ENCODE results near the gene LAMC3.

The LAMC3 gene

DNA sequence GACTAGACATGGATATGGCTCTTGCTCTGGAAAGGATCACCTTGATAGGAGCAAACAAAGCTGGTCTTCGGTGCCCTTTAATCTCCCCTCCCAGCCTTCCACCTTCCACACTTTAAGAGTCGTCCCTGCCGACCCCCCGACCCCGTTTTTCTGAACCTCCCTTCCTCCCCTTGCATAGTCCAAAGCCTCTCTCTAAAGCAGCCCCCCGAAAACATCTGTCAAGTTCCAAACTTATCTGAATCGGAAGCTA is 116.0 kb downstream of the LAMC3 start:
- DNase-seq (ENCODE audit: low read depth, low spot score) = no peak
- H3K4me3 ChIP-seq (ENCODE audit: low read length) = peak overlapping the region; percentile 83

DNA sequence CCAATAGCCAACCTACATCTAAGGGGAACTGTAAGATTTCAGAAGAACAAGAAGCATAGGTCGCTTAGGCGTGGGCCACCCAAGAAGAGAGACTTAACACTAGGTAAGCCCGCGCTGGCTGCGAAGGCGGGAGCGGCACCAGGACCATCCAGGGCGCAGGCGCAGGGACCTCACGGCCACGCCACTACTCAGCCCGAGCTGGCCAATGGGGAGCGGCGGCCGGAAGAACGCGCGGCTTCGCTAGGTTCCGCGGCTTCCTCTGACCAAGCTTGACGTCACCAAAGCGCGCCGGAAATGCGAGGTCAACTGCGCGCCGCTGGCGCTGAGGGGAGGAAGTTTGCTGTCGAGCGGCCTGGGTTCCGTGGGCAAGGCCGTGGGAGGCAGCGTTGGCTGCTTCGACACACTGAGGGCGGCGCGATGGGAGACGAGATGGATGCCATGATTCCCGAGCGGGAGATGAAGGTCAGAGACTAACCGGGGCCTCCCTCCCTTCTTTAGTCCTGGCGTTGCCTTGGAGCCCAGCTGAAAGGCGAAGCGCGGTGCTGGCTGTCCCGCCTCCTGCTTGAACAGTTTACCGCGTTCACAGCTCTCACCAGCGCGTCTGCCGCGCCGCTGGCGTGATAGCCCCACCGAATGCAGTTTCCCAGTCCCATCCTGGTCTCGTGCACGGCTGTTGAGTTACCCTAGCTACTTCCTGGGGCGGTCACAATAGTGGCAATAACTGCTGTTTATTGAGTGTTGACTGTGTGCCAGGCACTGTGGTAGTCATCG is 116.5 kb downstream of the LAMC3 start, which contains the start of gene NUP214:
NUP214 (plus strand) TSS at position 299 of the 771 bp plus-strand sequence; CDS start at position 418, 119 bp downstream.
- peak within 1 kb of the TSS; percentile 83 for H3K4me3 ChIP-seq (ENCODE audit: low read length)

DNA sequence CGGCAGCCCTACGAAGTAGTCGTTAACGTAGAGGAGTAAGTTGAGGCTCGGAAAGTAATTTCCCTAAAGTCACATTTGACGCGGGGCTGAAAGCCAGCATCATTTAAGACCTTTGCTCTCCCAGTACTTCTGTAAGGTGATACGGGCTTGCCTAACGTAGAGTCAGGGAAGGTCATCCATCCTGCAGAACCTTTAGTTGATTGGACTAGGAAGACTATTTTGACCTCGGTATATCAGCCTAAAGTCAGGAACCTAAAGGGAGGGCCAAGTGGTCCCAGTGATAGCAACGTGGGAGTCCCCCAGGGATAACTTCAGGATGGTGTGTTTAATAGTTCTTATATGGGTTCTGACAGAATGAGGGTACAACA is 117.1 kb downstream of the LAMC3 start:
- H3K4me3 ChIP-seq (ENCODE audit: low read length) = peak overlapping the region; percentile 83
- DNase-seq (ENCODE audit: low read depth, low spot score) = no peak

More for the DNA sequence above, 116.5 kb downstream of the LAMC3 start, which contains the start of gene NUP214:
- peak; percentile 95 for DNase-seq (ENCODE audit: low read depth, low spot score)

DNA sequence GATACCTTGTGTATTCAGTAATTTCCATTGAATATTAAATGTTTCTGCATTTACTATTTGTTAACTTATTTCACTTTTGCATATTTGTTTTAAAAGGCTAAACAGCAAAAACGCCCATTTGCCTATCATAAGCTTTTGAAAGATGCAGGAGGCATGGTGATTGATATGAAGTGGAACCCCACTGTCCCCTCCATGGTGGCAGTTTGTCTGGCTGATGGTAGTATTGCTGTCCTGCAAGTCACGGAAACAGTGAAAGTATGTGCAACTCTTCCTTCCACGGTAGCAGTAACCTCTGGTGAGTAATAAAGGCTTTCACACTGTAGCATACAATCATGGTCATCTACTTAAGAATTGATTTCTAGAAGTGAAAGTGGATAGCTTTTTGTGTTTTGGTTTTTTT is 120.2 kb downstream of the LAMC3 start:
- H3K4me3 ChIP-seq (ENCODE audit: low read length) = no peak overlapping the region
- no peak for DNase-seq (ENCODE audit: low read depth, low spot score)

DNA sequence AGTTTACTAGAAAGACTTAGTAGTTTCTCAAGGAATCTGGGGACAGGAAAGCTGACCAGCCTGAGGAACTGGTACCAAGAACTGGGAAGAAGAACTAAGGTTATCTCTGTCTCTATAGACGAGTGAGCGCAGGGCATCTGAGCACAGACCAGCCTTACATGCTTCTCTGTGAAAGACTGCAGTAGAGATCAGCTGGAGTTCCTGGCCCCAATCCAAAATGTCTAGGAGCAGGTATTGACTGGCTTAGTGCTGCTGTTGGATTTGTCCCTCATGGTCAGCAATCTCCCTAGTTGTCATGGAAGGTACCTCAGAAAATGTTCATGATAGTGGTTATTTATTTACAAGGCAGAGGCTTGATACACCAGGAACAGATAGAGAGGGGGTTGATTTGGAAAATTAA is 129.7 kb downstream of the LAMC3 start:
- DNase-seq (ENCODE audit: low read depth, low spot score) = no peak
- no peak overlapping the region for H3K4me3 ChIP-seq (ENCODE audit: low read length)

DNA sequence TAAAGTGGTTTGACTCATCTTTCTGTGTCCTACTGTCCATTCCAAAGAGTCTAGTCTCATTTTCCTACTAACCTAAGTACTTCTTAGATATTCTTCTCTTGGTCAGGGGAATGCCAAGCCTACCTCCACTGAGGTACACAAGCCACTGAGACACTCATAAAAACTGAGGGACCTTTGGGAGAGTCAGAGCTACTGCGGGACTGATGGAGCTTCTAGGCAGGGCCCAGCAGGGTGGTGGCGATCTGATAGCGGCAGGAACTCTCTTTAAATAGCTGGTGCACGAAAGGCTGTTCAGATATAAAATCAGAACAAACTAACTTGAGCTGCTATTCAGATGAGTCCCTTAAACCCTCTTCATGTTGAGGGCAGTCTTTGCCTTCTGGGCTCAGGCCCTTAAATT is 131.1 kb downstream of the LAMC3 start:
- no peak for DNase-seq (ENCODE audit: low read depth, low spot score)
- H3K4me3 ChIP-seq (ENCODE audit: low read length) = no peak overlapping the region

DNA sequence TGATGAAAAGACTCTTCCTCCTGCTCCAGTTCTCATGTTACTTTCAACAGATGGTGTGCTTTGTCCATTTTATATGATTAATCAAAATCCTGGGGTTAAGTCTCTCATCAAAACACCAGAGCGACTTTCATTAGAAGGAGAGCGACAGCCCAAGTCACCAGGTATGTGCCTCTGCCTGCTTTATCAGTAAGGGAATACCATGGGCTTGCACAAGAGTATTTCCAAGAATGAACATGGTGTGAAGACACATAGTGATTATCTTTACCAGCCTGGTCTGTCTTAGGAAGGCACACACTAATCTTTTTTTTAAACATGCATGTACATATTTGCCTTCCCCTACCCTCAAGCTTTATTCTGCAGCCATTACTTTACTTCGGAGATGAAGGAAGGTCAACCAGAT is 131.6 kb downstream of the LAMC3 start:
- DNase-seq (ENCODE audit: low read depth, low spot score) = no peak
- H3K4me3 ChIP-seq (ENCODE audit: low read length) = no peak overlapping the region

DNA sequence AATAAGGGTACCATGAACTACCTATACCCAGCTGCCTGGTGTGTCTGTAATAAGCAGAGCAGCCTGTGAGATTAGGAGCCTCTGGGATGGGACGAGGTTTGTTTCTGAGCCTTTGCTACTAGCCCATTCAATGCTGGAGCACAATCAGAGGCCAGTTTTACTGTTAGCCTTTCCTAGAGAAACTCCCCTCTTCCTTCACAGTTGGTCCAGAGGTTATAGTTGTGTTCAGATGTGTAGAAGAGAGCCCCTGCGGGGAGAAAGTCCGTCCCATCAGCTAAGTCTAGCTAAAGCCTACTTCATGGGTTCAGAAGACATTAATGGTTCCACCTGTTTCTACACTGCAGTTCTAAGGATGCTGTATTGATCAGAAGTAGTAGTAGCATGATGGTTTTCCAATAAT is 133.2 kb downstream of the LAMC3 start:
- no peak for DNase-seq (ENCODE audit: low read depth, low spot score)
- no peak overlapping the region for H3K4me3 ChIP-seq (ENCODE audit: low read length)
